Activated gamma-delta T cell (primary cell): ENCODE results near the gene PLCB4.
"Not testable (repeated sequence)": the region's sequence is repeated elsewhere in the genome, so short reads cannot be mapped to it uniquely, and the experiment has no call there.

Experiments used
- DNase-seq: peaks from one replicate; lab custom pipeline; 2025; lab: John Stamatoyannopoulos, UW
- total RNA-seq, 2 donors: gene quantifications; one replicate each; lab custom pipeline; 2026; lab: John Stamatoyannopoulos, UW

Gene PLCB4
- total RNA-seq = 0.41 to 1.0 reads per million in 2 donors

DNA sequence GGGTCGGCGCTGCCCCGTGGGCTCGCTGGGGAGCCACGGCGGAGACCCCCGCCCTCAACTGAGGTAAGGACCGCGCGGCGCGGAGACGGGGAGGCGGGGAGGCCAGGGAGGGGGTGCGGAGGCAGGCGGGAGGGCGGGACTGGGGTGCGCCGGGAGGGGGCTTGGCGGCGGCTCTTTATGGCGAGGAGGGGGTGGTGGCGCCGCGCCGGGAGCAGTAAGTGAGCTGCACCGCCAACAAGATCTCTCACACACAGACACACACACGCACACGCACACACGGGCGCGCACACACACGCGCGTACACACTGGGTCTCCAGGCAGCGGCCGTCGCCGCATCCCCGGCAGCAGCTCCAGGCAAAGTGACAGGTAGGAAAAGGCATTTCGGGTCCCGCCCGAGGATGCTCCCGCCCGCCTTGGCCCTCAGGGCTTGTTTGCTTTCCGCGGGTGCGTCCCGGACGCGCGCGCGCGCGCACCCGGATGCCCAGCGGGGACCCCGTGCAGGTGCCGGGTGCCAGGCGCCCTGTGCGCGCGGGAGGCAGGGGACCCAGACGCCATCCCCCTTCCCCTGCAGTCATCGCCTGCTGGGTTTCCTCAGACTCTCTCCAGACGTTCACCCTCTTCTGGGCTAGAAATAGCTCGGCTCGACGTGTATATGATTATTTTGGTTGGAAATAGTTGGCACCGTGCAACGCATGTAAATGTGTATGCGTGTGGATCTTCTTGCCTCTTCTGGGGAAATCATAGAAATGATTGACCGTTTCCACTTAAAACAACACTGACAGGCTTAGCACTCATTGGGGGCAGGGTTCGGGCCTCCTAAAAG, at the start of gene PLCB4:
PLCB4 (plus strand) TSS at position 247 of the 823 bp plus-strand sequence. CDS start 238,728 bp downstream, outside the sequence.
- DNase-seq = no peak

DNA sequence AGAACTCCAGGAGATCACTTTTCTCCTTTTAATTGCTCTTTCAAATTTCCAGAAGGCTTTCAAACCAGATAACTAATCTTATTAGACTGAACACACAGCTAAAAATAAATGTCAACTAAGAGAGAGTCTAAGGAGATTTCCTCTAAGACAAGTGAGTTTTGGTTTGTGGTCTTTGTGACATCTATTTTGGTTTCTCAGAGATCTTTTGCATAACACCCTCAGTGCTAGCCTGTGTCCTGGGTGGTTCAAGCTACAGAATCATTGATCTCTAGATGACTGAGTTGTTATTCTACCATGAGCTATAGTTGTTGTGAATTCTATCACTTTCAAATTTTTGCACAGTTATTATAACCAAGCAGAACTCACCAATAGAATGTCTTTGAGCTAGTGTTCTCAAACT, 49.1 kb upstream of the PLCB4 start:
- no peak for DNase-seq

DNA sequence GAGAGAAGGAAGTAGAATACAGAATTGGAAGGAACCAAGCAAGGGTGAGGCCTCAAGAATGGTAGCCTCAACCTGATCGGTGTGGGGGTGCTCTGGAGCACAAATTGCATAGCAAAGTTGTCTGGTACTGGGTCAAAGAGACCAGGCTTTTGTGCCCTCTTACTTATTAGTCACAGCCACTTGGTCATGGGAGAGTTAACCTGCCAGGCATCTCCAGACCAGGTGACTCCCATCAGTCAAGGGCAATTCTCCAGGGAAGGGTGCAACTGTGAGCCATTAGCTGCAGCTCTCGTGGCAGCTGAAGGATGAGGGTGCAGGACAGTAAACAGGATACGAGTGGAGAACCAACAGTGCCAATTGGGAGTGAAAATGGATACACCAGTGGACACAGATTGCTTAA, 47.7 kb upstream of the PLCB4 start:
- DNase-seq = no peak

DNA sequence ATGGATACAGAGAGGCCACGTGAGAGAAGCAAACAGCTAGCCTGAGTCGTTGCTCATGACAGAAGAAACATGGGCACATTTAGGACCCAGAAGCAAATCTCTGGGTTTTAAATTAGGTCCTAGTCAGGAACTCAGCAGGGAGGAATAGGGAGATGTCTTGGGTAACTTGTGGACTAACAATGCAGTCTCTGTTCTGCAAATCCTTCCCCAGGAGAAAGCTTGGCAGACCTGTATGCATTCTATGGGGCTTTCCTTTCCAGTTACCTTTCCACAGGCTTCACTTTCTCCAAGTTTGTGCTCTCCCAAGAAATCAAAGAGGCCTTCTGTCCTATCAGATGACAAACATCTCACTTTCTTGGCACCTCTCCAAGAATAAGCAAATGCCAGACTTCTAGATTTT, 47.2 kb upstream of the PLCB4 start:
- no peak for DNase-seq

DNA sequence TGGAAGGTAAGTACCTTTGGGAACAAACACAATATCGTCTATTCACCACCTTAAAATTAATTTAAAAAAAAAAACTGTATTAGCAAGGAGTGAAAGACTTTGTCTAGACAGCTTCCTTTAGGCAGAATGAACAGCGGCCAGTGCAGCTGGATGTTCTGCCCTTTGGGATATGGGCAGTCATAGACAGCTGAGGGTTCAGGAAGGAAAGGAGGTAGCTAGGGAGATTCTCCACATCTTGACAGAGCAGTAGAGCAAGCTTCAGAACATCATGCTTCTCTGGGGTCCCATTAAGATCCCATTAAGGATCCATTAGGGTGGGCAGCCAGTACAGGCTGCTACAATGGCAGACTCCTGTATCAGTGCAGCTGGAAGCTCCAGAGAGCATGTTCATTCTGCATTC, 46.5 kb upstream of the PLCB4 start:
- DNase-seq = no peak

DNA sequence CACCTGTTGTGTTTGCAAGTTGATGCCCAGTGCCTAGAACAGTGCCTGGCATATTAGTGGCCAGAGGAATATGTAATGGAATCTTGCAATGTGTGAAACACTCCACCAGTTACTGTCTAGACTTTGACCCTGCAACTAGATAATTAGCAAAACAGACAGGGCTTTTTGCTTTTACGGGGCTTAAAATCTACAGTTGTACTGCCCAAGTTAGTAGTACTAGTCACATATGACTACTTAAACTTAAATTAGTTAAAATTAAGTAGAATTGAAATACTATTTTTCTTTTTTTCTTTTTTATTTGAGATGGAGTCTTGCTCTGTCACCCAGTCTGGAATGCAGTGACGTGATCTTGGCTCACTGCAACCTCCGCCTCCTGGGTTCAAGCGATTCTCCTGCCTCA, 44.3 kb upstream of the PLCB4 start:
- DNase-seq = no peak

DNA sequence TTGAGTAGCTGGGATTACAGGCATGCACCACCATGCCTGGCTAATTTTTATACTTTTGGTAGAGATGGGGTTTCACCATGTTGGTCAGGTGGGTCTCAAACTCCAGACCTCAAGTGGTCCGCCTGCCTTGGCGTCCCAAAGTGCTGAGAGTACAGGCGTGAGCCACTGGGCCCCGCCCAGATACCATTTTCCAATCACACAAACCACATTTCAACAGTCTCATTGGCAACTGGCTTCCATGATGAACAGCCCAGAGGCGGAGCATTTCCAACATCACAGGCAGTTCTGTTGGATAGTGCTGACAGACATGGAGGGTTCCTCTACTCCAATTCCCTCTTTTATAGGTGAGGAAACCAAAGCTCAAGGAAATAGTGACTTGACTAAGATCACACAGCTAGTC, 43.9 kb upstream of the PLCB4 start:
- no peak for DNase-seq

DNA sequence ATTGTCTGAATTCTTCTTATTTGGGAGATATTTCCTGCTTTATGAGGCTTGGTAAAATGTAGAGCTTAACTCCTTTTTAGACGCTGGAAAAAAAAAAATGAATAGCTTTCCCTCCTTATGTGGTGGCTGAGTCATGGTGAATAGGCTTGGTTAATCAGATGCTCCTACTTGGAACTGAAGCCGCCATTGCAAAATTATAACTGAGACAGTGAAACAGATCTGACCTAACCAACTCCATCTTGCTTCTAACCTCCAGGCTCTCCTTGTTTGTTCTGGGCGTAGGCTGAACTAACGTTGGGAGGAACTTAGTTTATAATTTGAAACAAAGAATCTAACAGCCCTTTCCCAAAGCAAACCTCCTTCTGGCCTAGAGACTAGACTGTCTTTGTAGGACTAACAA, 43.2 kb upstream of the PLCB4 start:
- DNase-seq = no peak

DNA sequence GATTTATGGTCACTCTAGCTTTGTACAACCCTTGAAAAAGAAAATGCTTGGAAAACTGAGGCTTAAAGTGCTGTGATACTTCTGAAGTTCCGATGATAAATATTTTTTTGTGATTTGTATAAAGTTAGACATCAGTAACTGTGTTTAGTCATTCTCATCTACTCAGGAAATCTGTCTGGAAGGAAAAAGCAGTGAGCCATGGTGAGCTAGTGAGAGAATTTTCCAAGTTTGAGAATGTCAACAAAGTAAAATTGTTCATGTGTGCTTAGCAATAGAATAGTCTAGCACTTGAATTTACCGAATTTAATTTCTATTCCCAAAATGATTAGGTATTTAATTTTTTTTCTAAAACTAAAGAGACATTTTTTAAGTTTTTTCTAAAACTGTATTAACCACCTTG, 41.3 kb upstream of the PLCB4 start:
- DNase-seq = no peak

DNA sequence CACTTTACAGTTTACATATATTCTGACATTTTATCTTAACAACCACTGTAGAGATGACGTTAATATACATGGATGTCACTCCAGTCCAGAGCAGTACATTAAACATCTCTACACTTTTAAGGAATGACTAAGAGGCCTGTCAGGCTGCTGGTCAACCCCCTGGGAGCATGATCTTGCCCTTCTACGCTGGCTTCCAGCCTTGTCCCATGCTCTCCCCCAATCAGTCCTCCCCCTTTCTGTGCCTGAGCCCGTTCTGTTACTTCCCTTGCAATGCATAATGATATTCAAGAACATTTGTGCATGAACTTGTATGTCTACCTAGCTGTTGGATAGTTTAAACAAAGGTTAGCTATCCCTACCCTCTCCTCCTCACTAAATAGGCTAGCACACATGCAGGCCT, 40.5 kb upstream of the PLCB4 start:
- DNase-seq = no peak

DNA sequence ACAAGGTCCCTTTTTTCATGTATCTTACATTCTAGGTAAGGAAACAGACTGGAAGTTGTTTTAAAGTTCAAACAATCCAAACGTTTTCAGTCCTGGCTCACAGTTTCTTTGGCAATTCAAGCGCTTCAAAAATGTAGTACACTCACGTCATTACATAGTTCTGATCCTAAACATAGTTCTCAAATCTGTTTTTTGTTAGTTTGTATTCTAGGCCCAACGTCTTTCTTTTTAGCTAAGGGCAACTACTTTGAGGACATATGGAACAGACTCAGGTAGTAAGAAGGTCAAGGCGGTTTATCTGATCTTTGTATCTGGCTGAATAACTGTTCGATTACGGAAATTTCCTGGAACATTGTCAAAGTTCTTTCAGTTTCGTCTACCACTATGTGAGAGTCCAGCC, 36.9 kb upstream of the PLCB4 start:
- no peak for DNase-seq

DNA sequence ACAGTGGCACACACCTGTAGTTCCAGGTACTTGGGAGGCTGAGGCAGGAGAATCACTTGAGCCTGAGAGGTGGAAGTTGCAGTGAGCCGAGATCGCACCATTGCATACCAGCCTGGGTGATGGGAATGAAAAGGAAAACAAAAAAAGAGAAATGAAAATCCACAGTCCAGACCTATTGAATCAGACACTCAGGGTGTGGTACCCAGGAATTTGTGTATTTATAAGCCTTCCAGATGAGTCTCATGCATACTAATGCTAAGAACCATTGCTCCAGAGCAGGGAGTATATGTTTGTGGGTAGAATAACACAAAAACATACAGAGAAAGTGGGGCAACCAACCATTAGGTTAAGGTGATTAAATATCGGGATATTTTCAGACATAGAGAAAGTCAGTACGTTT, 36.1 kb upstream of the PLCB4 start:
- no peak for DNase-seq

DNA sequence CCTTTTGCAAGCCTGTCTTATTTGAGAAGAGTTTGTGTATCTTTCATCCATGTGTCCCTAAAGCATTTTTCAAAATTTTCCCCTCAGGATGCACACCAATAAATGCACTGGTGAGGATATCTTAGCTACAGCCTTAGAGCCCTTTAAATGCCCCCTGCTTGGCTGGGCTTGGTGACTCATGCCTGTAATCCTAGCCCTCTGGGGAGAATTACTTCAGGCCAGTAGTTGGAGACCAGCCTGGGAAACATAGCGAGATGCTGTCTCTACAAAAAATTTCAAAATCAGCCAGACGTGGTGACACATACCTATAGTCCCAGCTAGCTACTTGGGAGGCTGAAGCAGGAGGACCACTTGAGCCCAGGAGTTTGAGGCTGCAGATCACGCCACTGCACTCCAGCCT, 33.8 kb upstream of the PLCB4 start:
- DNase-seq = no peak

DNA sequence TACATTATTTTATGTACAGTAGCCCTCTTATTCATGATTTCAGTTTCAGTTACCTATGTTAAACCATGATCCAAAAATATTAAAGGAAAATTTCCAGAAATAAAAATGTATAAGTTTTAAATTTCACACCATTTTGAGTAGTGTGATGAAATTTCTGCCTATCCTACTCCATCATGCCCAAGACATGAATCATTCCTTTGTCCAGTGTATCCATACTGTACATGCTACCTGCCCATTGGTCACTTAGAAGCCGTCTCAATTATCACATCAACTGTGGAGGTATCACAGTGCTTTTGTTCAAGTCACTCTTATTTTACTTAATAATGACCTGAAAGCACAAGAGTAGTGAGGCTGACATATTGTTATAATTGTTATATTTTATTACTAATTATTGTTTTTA, 32.3 kb upstream of the PLCB4 start:
- no peak for DNase-seq

DNA sequence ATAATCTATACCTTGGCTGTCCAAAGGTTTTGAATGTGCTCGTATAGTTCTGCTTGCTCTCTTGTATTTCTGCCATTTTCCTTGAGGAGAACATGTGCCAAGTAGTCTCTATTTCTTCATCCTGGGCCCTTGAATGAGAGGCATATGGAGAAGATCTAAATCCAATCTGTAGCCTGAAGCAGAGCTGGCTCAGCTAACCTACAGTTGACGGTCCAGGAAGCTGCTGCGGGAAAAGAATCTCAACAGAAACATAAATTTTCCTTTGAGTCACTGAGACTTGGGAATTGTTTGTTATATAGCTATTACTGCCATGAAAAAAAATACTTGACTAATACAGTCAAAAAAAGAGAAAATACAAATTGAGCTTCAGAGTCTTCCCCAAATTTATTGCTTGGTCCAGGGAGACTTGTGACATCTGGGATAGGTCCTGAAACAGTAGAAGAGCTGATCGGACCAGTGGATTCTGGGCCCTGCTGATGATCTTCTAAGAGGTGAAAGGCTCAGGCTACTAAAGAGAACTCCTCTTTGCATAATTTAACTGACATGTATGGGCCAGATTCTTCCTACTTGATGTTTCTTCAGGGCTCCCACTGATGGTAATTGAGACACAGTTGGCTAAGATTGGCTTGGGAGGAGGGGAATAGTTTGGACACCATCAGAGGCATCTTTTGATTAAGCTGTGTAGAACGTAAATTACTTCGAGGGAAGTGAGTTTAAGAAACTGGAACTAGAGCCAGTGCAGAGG, 29.9 kb upstream of the PLCB4 start:
- no peak for DNase-seq

DNA sequence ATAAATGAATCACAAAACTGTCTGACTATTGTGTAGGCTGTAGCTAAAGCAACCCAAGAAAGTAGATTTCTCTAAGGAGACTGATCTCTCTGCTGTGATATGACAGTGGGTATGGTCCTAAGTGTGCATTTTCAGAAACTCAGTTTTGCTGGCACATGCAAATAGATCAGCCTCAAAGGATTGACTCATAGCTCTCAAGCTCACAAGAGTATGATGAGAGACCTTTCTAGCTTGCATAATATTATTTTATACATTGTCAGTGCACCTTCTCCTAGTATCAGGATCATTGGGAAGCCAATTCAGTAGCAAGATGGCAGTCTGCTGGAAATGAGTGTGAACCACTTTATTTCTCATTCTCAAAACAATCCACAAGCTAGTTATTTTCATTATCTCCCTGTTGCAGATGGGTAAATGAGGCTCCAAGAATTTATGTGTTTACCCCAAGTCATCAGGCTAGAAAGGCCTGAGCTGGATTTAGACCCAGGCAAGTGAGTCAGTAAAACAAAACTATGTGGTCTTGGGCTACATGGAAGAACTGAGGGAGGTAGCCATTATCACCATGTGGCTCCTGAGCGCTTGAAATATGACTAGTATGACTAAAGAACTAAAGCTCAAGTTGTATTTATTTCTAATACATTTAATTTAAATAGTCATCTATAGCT, 27.9 kb upstream of the PLCB4 start:
- DNase-seq = no peak

DNA sequence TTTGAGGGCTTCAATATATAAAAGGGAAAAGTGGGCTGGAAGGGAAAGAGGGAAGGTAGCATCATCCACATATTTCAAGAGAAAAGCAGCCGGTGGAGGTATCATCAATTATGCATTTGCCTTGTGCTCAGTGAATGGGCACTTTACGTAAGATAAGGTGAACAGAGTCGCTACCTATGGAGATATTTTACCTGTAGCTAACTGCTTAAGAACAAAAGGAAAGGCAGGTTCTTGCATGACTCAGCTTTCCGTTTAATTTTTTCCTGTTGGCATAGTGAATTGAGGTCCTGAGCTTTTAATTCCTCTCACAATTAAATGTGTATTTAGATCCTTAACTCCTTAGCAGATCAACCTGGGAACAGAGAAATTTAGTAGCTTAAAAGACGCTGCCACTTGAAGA, 25.5 kb upstream of the PLCB4 start:
- DNase-seq = no peak

DNA sequence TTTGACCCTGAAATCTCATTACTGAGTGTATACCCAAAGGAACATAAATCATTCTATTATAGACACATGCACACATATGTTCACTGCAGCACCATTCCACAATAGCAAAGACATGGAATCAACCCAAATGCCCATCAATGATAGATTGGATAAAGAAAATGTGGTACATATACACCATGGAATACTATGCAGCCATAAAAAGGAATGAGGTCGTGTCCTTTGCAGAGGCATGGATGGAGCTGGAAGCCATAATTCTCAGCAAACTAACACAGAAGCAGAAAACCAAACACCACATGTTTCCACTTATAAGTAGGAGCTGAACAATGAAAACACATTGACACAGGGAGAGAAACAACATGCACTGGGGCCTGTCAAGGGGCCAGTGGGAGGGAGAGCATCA, 21.0 kb upstream of the PLCB4 start:
- DNase-seq = not testable (repeated sequence)

DNA sequence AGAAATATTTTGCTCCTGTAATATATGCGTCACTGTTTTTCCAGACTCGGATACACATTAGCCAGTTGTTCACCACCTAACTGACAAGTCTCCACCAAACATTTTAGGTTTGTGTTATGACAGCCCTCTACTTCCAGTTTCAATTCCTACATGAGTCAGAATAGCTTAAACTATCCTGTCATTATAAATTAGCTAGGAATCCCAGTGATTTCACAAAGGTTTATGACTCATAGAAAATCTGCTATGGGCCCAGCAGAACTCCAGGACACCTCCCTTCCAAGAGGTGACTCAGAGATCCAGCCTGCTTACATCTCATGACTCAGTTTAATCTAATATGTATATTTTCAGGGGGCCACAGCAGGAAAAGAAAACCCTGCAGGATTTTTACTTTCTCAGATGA, 17.4 kb upstream of the PLCB4 start:
- DNase-seq = no peak

DNA sequence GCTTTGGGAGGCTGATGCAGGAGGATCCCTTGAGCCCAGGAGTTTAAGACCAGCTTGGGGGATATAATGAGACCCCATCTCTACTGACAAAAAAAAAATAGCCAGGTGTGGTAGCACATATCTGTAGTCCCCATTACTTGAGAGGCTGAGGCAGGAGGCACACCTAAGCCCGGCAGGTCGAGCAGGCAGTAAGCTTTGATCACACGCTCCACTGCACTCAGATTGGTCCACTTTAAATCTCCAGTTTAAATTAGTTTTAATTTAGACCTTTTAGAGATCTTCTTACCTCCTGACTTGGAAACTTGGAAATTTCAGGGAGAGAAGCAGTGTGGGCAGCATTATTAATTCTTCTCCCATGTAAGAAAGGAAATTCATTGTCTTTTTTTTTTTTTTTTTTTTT, 16.8 kb upstream of the PLCB4 start:
- no peak for DNase-seq

DNA sequence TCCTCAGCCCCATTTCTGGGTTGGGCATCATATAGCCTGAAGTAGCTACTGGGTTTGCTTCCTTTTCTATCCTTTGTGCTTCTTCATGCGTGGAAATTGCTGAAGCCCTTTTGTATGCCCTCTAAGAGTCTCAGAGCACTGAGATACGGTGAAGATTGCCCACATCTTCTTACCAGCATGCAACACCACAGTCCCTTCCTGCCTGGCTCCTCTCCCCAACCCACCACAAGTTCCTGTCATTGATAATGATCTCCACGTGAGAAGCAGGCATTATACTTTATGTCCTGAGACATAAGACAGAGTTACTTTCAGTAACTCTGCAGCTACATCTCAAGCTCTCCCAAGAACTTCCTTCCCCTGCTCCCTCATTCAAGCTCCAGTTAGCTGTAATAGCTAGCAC, 15.8 kb upstream of the PLCB4 start:
- no peak for DNase-seq

DNA sequence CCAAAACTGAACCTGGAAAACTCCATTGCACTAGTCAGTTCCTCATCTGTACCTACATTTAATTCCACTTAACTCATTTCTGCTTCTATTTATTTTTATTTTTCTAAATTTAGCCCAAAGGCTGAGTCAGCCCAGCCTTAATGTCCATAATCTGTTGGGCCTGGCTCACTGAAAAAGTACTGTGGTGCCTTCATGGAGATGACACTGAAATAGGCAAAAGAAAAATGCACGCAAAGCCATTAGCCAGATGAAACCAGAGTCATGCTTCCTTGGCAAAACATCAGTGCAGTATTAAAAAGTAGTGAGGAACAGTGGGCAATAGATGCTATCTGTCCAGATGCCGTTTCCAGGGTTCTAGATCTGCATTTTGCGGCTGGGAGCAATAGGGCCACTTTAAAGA, 14.7 kb upstream of the PLCB4 start:
- no peak for DNase-seq

DNA sequence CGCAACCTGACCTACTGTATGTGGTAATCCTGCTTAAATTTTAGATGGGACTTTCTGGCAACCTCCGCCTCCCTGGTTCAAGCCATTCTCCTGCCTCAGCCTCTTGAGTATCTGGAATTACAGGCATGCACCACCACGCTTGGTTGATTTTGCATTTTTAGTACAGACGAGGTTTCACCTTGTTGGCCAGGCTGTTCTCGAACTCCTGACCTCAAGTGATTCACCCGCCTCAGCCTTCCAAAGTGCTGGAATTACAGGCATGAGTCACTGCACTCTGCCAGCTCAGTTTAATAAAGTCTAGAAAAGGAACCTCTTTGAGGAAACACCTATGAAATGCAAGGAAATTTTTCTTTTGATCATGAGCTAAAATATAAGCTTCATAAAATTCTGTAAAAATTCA, 9.0 kb upstream of the PLCB4 start:
- DNase-seq = no peak
